G401.6 (cell line): ENCODE data around the gene NAPG.
"Not testable (repeated sequence)": the region's sequence is repeated elsewhere in the genome, so short reads cannot be mapped to it uniquely, and the experiment has no call there.

Experiments used
- FAIRE-seq: peaks from 2 replicates; lab custom pipeline; 2012; peaks lifted over from hg19 to GRCh38; lab: Jason Lieb, UNC

Gene NAPG

DNA sequence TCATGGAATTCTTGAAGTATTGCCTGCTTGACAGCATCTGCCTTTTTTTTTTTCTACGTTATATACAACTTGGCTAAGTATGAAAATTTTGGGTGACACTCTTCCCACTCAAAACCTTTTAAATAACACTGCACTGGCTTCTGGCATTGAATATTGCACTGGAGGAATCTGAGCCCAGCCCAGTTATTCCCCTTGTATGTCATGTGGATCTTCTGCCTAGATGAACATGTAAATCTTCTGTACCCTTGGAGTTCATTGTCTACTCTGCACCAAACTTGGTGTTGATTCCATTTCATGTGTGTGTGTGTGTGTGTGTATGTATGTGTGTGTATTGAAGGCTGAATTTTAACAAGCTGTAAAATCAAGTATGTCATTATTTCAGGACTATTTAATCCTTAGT is 59.4 kb downstream of the NAPG start:
- FAIRE-seq = no peak

- FAIRE-seq = no peak
Observed at GRCh38 chr18:10588975-10589374, 63.1 kb downstream of the NAPG start.

GRCh38 chr18:10590412-10590811 is 64.6 kb downstream of the NAPG start:
- no peak for FAIRE-seq

GRCh38 chr18:10591896-10592295 is 66.1 kb downstream of the NAPG start:
- no peak for FAIRE-seq

- FAIRE-seq = not testable (repeated sequence)
Observed at GRCh38 chr18:10593366-10594022, 67.7 kb downstream of the NAPG start.

GRCh38 chr18:10595917-10596316 is 70.1 kb downstream of the NAPG start:
- FAIRE-seq = not testable (repeated sequence)

DNA sequence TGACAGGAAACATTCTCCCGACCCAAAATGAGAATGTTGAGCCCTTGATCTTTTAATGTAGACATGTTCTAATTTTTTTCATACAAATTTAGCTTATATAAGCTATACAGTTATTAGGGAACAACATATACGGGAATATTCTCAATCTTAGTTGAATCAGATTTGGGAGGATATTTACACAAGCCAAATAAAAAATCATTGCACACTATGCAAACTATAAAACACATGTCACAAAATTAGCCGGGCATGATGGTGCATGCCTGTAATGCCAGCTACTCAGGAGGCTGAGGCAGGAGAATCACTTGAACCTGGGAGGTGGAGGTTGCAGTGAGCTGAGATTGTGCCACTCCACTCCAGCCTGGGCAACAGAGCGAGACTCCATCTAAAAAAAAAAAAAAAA is 71.9 kb downstream of the NAPG start:
- not testable (repeated sequence) for FAIRE-seq

- FAIRE-seq = not testable (repeated sequence)
Observed at GRCh38 chr18:10600701-10601100, 74.9 kb downstream of the NAPG start.
